Keratinocyte (primary cell): ENCODE data around the gene EXOC4. TPM values are rescaled to one million over a fixed set of nuclear protein-coding genes. Genes with fewer than 3 reads are reported as not detected.

ENCODE experiments used
- DNase-seq: peaks from one replicate; pipeline ENCODE4 v3.0.0-alpha.2; 2011; ENCODE audit warnings: low read depth, missing footprints, low spot score
- FAIRE-seq: peaks from 2 replicates; lab custom pipeline; 2011; peaks lifted over from hg19 to GRCh38; lab: Jason Lieb, UNC
- H2AFZ ChIP-seq: 2 replicates; pipeline ENCODE4 v1.6.0; 2012; ENCODE audit warnings: low read length, control low read depth, inconsistent platforms; ENCODE audit not compliant: control insufficient read depth
- H3K27ac ChIP-seq: 2 replicates; pipeline ENCODE4 v1.5.1; 2011; ENCODE audit warnings: low read length; ENCODE audit not compliant: control insufficient read depth, insufficient read depth
- H3K27me3 ChIP-seq: 3 replicates; pipeline ENCODE4 v1.6.0; 2011; ENCODE audit warnings: low read length; ENCODE audit not compliant: control insufficient read depth, insufficient read depth; ENCODE audit errors: extremely low read depth
- H3K36me3 ChIP-seq, 2 experiments: 2 replicates in 1 of 2; 3 replicates in 1 of 2; pipeline ENCODE4 v1.5.1; 2011; ENCODE audit warnings: low read length in 2 of 2, mild to moderate bottlenecking in 1 of 2; ENCODE audit not compliant: control insufficient read depth in 2 of 2, insufficient read depth in 2 of 2; ENCODE audit errors: extremely low read depth in 1 of 2
- H3K4me1 ChIP-seq: 3 replicates; pipeline ENCODE4 v1.5.1; 2011; ENCODE audit warnings: low read length; ENCODE audit not compliant: control insufficient read depth, insufficient read depth; ENCODE audit errors: extremely low read depth
- H3K4me2 ChIP-seq: 3 replicates; pipeline ENCODE4 v1.6.0; 2011; ENCODE audit warnings: low read depth, low read length; ENCODE audit not compliant: control insufficient read depth, insufficient read depth; ENCODE audit errors: extremely low read depth
- H3K4me3 ChIP-seq, 3 experiments: fragments of 200-600 bp in 1 of 3; sonication (generic) in 1 of 3; 2 replicates in 2 of 3; 3 replicates in 1 of 3; pipeline ENCODE4 v1.5.1; 2011 to 2016; ENCODE audit warnings: low read length in 3 of 3, mild to moderate bottlenecking in 3 of 3, control low read depth in 2 of 3, inconsistent platforms in 1 of 3, low read depth in 1 of 3, mixed read lengths in 1 of 3, mixed run types in 1 of 3, moderate library complexity in 1 of 3; ENCODE audit not compliant: control insufficient read depth in 2 of 3, insufficient read depth in 2 of 3; ENCODE audit errors: extremely low read depth in 1 of 3
- H3K79me2 ChIP-seq: 2 replicates; pipeline ENCODE4 v1.6.0; 2012; ENCODE audit warnings: low read length; ENCODE audit not compliant: control insufficient read depth, insufficient read depth
- H3K9ac ChIP-seq: 3 replicates; pipeline ENCODE4 v1.6.0; 2011; ENCODE audit warnings: low read length; ENCODE audit not compliant: control insufficient read depth, insufficient read depth; ENCODE audit errors: extremely low read depth
- H3K9me1 ChIP-seq: 3 replicates; pipeline ENCODE4 v1.6.0; 2011; ENCODE audit warnings: low read length; ENCODE audit not compliant: control insufficient read depth, insufficient read depth; ENCODE audit errors: extremely low read depth
- H3K9me3 ChIP-seq: 2 replicates; pipeline ENCODE4 v1.5.1; 2012; ENCODE audit warnings: low read depth, low read length; ENCODE audit not compliant: control insufficient read depth
- H4K20me1 ChIP-seq: 3 replicates; pipeline ENCODE4 v1.6.0; 2011; ENCODE audit warnings: low read length; ENCODE audit not compliant: control insufficient read depth, insufficient read depth; ENCODE audit errors: extremely low read depth
- EZH2 ChIP-seq: IDR thresholded peaks from one replicate; pipeline ENCODE4 v1.6.1; 2012; ENCODE audit warnings: inconsistent platforms, mild to moderate bottlenecking, low read length, moderate library complexity
- dilution Hi-C: fragments of 300-500 bp; cut with MboI; formaldehyde crosslinking; loops from one replicate; pipeline ENCODE4 v1.7.0; 2020; ENCODE audit warnings: low sequenced_read_pairs; ENCODE audit not compliant: extremely low pct_ligation_motif_present
- polyA plus RNA-seq, 5 experiments: library from polyadenylated mRNA; depleted of rRNA in 3 of 5; stranded (reverse) in 3 of 5; stranded (forward) in 1 of 5; unstranded in 1 of 5; fragments of >200 nt; gene quantifications; 1 replicate in 1 of 5; 2 replicates in 3 of 5; 3 replicates in 1 of 5; pipeline versions ENCODE4 v1.2.1 to v1.2.3, GENCODE V29; 2011 to 2012; ENCODE audit warnings: missing spikeins in 2 of 5, low read depth in 1 of 5, low replicate concordance in 1 of 5
- TF ChIP-seq, protein P1 (sequence below), 3 experiments: IDR thresholded peaks in 1 of 3; conservative IDR thresholded peaks in 1 of 3; optimal IDR thresholded peaks in 1 of 3; 2 replicates in 2 of 3; 3 replicates in 1 of 3; pipeline versions ENCODE3 to v1.5.1; 2011; ENCODE audit warnings: low read length in 3 of 3, mild to moderate bottlenecking in 3 of 3, moderate library complexity in 2 of 3, control low read depth in 1 of 3, inconsistent platforms in 1 of 3; ENCODE audit not compliant: insufficient read depth in 2 of 3; ENCODE audit errors: extremely low read depth in 1 of 3

EXOC4 gene
- polyA plus RNA-seq, 1 donor (not counting 4 experiments of a cell fraction or from before 2014, with no cell fraction given): 52.6 TPM

DNA sequence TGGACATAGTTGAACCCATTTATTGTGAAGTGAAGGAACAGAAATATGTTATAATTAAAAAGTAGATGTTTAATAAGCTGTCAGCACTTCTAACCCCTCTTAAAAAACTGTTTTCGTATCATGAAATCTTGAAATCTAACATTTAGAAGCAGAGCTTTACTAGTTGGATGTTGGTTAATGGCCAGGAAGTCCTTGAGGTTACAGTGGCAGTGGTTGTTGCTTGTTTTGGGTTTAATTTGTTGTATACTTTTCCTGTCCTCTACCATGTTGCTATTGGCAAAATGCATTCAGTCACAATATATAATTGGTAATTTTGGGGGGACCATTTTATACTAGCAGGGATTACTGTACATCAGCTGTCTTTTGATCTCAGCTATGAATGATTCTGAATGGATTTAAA is 60.7 kb downstream of the EXOC4 start:
- Histone ChIP-seq H3K79me2 (no peaks in the 10 kb centered on the region), H3K9me3 (no peaks in the 10 kb centered on the region), H3K36me3 (peaks cover 2% of the 10 kb centered on the region in 2 experiments), H2AFZ (no peak overlapping the region), H4K20me1 (no peaks in the 10 kb centered on the region), H3K27me3 (no peaks in the 10 kb centered on the region), H3K4me3 (no peak overlapping the region), H3K9me1 (no peaks in the 10 kb centered on the region), H3K27ac (no peak overlapping the region), H3K4me1 (no peaks in the 10 kb centered on the region), H3K4me2 (no peak overlapping the region), H3K9ac (no peak overlapping the region)
- dilution Hi-C loops: no loop called here
- no peak for DNase-seq
- TF ChIP-seq, protein P1, sequence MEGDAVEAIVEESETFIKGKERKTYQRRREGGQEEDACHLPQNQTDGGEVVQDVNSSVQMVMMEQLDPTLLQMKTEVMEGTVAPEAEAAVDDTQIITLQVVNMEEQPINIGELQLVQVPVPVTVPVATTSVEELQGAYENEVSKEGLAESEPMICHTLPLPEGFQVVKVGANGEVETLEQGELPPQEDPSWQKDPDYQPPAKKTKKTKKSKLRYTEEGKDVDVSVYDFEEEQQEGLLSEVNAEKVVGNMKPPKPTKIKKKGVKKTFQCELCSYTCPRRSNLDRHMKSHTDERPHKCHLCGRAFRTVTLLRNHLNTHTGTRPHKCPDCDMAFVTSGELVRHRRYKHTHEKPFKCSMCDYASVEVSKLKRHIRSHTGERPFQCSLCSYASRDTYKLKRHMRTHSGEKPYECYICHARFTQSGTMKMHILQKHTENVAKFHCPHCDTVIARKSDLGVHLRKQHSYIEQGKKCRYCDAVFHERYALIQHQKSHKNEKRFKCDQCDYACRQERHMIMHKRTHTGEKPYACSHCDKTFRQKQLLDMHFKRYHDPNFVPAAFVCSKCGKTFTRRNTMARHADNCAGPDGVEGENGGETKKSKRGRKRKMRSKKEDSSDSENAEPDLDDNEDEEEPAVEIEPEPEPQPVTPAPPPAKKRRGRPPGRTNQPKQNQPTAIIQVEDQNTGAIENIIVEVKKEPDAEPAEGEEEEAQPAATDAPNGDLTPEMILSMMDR (optimal IDR thresholded peaks at IDR 0.05 in 1 of 3, IDR thresholded peaks at IDR 0.05 in 1 of 3, conservative IDR thresholded peaks at IDR 0.05 in 1 of 3; ENCODE audit: extremely low read depth in 1 of 3, insufficient read depth in 2 of 3, low read length in 3 of 3): no peak
- no peak for TF ChIP-seq EZH2
- no peak for FAIRE-seq

DNA sequence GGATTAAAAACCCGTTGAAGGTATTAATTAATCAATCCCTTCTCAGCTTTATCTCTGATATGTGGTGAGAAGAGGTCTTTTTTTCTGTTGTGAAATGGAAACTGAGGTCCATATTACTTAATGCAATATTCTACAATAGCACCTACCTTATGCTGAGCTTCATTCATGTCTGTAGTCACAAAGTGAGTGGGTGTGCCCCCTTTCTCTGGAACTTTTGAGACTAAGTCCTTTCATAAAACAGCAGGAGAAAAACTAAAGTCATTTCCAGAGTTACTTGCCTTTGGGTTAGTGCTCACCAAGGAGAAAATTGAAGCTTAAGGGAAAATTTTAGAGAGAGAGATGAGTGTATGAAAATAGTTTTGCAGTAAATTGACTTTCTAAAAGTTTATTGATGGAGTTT is 61.2 kb downstream of the EXOC4 start:
- TF ChIP-seq, protein P1 (optimal IDR thresholded peaks at IDR 0.05 in 1 of 3, IDR thresholded peaks at IDR 0.05 in 1 of 3, conservative IDR thresholded peaks at IDR 0.05 in 1 of 3; ENCODE audit: extremely low read depth in 1 of 3, insufficient read depth in 2 of 3, low read length in 3 of 3): no peak
- Histone ChIP-seq H2AFZ (no peak overlapping the region), H3K27ac (no peak overlapping the region), H3K9me1 (no peaks in the 10 kb centered on the region), H3K36me3 (peaks cover 2% of the 10 kb centered on the region in 2 experiments), H3K79me2 (no peaks in the 10 kb centered on the region), H3K4me3 (no peak overlapping the region), H3K9ac (no peak overlapping the region), H3K9me3 (no peaks in the 10 kb centered on the region), H3K4me1 (no peaks in the 10 kb centered on the region), H3K4me2 (no peak overlapping the region), H3K27me3 (no peaks in the 10 kb centered on the region), H4K20me1 (no peaks in the 10 kb centered on the region)
- no peak for FAIRE-seq
- DNase-seq: no peak
- dilution Hi-C loops: no loop called here
